Cardiac muscle cell (in vitro differentiated cells and primary cell): ENCODE data around the gene KIRREL3. TPM values are rescaled to one million over a fixed set of nuclear protein-coding genes. Genes with fewer than 3 reads are reported as not detected.

Experiments
- DNase-seq, 2 donors: peaks; one replicate each; pipeline versions ENCODE4 v3.0.0 to v3.0.0-alpha.2; 2010 to 2017; ENCODE audit warnings: low read depth in 1 of 2, low spot score in 1 of 2
- H3K27ac ChIP-seq: fragments of 200-600 bp; sonication (generic); 2 replicates; pipeline ENCODE4 v1.5.1; 2016
- H3K27me3 ChIP-seq: fragments of 200-600 bp; sonication (generic); 2 replicates; pipeline ENCODE4 v1.6.0; 2016; ENCODE audit warnings: control low read depth
- H3K36me3 ChIP-seq: fragments of 200-600 bp; sonication (generic); 2 replicates; pipeline ENCODE4 v1.5.1; 2016; ENCODE audit warnings: control low read depth
- H3K4me1 ChIP-seq: fragments of 200-600 bp; sonication (generic); 2 replicates; pipeline ENCODE4 v1.8.1; 2017; ENCODE audit warnings: low read depth, mild to moderate bottlenecking, mixed run types
- H3K4me3 ChIP-seq: fragments of 200-600 bp; sonication (generic); 2 replicates; pipeline ENCODE4 v1.5.1; 2016; ENCODE audit warnings: mild to moderate bottlenecking
- H3K9me3 ChIP-seq: fragments of 200-600 bp; sonication (generic); 2 replicates; pipeline ENCODE4 v1.5.1; 2017; ENCODE audit warnings: low read depth, mild to moderate bottlenecking, control low read depth
- polyA plus RNA-seq: library from polyadenylated mRNA; unstranded; fragments of >200 nt; fragmentation: Nextera tagmentation; extraction: Ambion mirVana; gene quantifications from 2 replicates; pipeline ENCODE4 v1.2.1, GENCODE V29; 2016
- total RNA-seq: library from RNA; depleted of rRNA; stranded (reverse); fragments of >200 nt; gene quantifications from 2 replicates; pipeline ENCODE4 v1.2.3, GENCODE V29; 2016
- TF ChIP-seq, protein P1 (sequence below): IDR thresholded peaks from 2 replicates; pipeline ENCODE4 v1.5.1; 2012; ENCODE audit warnings: low read depth, mild to moderate bottlenecking, low read length

The KIRREL3 gene
- total and polyA plus RNA-seq, 2 experiments from 2014 or later: 0.12 to 0.89 TPM

DNA sequence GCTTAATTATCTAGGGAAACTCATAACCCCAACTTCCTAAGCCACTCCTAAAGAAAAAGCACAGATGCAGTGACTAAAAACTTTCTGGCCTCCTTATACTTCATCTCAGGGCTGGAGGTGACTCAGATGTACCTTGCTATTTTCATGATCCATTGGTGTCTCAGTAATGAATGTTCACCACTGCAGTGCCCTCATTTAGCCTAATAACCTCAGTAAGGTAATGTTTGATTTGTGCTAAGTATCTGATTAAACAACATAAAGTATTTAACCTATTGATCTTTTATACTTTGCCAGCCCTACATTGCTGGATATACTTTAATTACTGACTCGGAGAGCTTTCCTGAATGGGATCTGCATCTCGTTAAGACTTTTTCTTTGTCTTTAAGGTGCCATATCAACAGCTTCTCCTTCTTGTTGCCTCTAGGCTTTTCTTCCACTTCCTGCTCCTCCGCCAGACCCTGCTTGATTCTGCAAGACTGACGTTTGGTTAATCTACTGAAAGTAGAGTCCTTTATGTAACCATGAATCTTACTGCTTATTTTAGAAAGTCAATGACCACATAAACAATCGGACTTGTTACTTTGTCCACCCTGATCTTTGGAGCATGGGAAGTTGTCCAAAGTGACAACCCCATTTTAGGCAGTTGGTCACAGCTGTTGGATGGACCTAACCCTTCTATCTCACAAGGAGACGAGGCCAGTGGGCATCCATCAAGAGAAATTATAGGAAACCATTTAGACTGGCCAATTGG lies 342.1 kb downstream of the KIRREL3 start:
- H3K27ac ChIP-seq: no peak overlapping the region
- H3K4me3 ChIP-seq: no peak overlapping the region
- TF ChIP-seq, protein P1, sequence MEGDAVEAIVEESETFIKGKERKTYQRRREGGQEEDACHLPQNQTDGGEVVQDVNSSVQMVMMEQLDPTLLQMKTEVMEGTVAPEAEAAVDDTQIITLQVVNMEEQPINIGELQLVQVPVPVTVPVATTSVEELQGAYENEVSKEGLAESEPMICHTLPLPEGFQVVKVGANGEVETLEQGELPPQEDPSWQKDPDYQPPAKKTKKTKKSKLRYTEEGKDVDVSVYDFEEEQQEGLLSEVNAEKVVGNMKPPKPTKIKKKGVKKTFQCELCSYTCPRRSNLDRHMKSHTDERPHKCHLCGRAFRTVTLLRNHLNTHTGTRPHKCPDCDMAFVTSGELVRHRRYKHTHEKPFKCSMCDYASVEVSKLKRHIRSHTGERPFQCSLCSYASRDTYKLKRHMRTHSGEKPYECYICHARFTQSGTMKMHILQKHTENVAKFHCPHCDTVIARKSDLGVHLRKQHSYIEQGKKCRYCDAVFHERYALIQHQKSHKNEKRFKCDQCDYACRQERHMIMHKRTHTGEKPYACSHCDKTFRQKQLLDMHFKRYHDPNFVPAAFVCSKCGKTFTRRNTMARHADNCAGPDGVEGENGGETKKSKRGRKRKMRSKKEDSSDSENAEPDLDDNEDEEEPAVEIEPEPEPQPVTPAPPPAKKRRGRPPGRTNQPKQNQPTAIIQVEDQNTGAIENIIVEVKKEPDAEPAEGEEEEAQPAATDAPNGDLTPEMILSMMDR: no peak
- peaks cover 16% of the 10 kb centered on the region for H3K27me3 ChIP-seq
- DNase-seq: no peak
- H3K36me3 ChIP-seq: no peaks in the 10 kb centered on the region
- H3K9me3 ChIP-seq: no peaks in the 10 kb centered on the region
- H3K4me1 ChIP-seq: no peaks in the 10 kb centered on the region

DNA sequence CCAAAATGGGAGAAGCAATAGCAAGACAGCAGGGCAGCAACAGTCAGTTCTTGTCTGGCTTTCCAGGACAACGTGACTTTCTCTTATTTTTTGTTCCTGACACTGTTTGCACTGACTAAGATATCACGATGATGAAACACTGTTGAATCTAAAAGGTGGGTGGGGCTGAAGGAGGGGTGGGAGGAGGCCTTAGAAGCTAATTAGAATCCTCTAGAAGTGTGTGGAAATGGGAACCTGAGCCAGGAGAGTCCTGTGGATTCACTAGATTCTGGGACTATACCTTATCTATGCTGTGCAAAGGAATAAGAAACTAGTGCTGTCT lies 344.8 kb downstream of the KIRREL3 start:
- Histone ChIP-seq H3K36me3 (no peaks in the 10 kb centered on the region), H3K27me3 (peaks cover 8% of the 10 kb centered on the region), H3K4me1 (no peaks in the 10 kb centered on the region), H3K4me3 (no peak overlapping the region), H3K9me3 (no peaks in the 10 kb centered on the region), H3K27ac (no peak overlapping the region)
- peak in 1 of 2 donors; percentile 21 for DNase-seq
- TF ChIP-seq, protein P1: no peak

DNA sequence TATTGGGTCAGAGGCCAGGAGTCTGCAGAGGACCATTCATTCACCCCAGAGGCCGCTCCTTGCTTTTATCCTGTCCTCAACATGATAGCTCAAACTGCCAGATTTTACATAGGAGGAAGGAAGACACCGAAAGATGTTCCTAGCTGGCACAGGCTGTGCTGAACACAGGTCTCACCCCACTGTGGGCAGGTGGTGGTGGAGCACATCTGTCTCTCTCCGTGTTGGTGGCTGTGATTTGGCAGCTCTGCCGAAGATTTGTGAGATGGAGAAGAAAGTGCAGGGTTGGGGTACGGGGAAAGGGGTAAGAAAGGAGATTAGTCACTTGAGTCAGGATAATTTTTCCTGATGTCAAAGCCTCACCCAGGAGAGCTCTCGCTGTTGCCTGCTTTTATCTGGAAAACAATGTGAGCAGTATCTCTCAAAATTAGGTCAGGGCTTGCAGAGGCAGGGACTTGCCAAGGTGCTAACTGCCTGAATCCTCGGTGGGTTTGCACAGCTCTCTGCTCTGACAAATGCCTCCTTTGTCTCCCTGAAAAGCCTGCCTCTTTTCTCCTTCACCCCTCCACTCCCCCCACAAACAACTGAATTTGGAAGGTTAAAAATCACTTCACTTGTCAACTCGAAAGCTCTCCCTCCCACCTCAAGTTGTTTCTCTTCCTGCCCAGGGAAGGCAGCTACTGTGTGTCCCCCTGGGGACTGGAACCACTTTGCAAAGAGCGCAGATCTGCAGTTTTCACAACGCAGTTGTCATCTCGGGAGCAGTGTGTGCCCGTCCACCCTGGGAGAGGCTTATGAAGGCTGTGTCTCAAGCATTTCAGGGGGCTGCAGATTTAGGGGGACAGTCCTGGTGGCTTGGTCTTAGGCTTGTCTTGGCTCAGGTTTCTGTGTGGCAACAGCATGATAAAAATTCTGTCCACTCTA lies 345.4 kb downstream of the KIRREL3 start:
- H3K36me3 ChIP-seq: no peaks in the 10 kb centered on the region
- H3K4me1 ChIP-seq: no peaks in the 10 kb centered on the region
- TF ChIP-seq, protein P1: no peak
- DNase-seq: no peak
- peaks cover 3% of the 10 kb centered on the region for H3K27me3 ChIP-seq
- H3K4me3 ChIP-seq: no peak overlapping the region
- no peaks in the 10 kb centered on the region for H3K9me3 ChIP-seq
- no peak overlapping the region for H3K27ac ChIP-seq

DNA sequence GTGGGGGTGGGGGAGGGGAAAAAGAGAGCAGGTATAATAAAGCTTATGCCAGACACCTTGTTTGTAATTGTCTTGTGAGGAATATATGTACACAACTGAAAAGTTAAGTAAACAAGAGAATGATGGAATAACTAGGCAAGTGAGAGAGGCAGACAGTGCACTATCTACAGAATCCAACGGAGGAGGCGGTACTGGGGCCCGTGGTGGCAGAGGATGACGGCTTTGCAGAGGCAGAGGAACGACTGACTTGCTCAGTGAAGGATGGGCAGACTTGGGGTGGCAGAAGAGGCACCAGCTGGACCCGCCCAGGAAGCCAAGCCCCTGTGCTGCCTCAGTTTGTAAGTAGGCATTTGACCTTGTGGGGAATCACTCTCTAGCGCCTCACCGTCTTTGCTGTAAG lies 347.5 kb downstream of the KIRREL3 start:
- no peaks in the 10 kb centered on the region for H3K9me3 ChIP-seq
- H3K4me3 ChIP-seq: no peak overlapping the region
- no peaks in the 10 kb centered on the region for H3K4me1 ChIP-seq
- H3K27me3 ChIP-seq: peaks cover 3% of the 10 kb centered on the region
- no peak overlapping the region for H3K27ac ChIP-seq
- H3K36me3 ChIP-seq: no peaks in the 10 kb centered on the region
- no peak for DNase-seq
- TF ChIP-seq, protein P1: no peak

DNA sequence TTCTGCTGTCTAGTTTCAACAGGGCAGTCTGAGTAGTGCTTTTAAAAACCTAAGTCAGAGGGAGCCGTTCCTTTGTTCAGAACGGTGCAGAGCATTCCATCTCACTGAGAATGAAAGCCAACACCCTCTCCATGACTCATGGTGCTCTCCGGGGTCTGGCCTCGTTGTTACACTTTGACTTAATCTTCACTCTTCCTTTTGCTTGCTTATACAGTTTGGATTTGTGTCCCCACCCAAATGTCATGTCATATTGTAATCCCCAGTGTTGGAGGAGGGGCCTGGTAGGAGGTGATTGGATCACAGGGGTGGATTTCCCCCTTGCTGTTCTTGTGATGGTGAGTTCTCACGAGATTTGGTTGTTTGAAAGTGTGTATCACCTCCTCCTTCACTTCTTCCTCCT lies 352.8 kb downstream of the KIRREL3 start:
- Histone ChIP-seq H3K27me3 (no peaks in the 10 kb centered on the region), H3K9me3 (no peaks in the 10 kb centered on the region), H3K27ac (no peak overlapping the region), H3K4me1 (no peaks in the 10 kb centered on the region), H3K4me3 (no peak overlapping the region), H3K36me3 (no peaks in the 10 kb centered on the region)
- TF ChIP-seq, protein P1: no peak
- DNase-seq: peak in 1 of 2 donors; percentile 49
